ENCODE data around the gene UBQLN4. TPM values are rescaled to one million over a fixed set of nuclear protein-coding genes. Genes with fewer than 3 reads are reported as not detected.
A peak's percentile ranks its signal among the peaks of the same experiment; 100 is the strongest.

UBQLN4 gene
- total RNA-seq, 1 experiment from 2014 or later, result 58.4 TPM

DNA sequence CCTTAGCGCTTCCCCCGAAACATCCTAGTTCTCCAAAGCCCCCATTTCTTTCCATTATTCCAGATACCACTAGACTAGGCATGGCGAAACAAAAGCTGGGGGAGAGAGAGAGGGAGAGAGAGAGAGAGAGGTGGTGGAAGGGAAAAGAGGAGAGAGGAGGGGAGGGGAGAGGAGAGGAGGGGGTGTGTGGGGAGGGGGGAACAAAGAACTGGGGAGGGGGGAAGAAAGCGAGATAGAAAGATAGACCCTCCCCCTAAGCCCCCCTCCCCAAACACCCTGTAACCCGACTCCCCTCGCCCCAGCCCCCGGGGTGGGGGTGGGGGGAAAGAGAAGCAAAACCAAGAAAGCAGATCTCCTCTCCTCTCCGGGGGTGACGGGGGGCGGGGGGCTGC is 28.3 kb upstream of the UBQLN4 start:
- intact Hi-C loops (cut with micrococcal nuclease; ENCODE audit: unreplicated experiment), result loop anchor here (2.0 kb wide), 1 partner anchor 21 kb away; the partner anchor contains the start of gene RAB25
- Histone ChIP-seq H3K27ac (no peak overlapping the region), H3K4me2 (peak overlapping the region; percentile 99), H3K9me3 (ENCODE audit: insufficient read depth, low read depth) (no peaks in the 10 kb centered on the region), H3K4me3 (peak overlapping the region; percentile 100), H2AFZ (peak overlapping the region; percentile 96), H3K9me2 (ENCODE audit: insufficient read depth) (no peaks in the 10 kb centered on the region), H3K4me1 (replicated peaks; ENCODE audit: insufficient read depth) (peaks cover 16% of the 10 kb centered on the region), H3K36me3 (ENCODE audit: low read depth) (no peaks in the 10 kb centered on the region), H3K79me2 (ENCODE audit: low read depth) (no peaks in the 10 kb centered on the region), H3K27me3 (ENCODE audit: insufficient read depth, low read depth) (no peaks in the 10 kb centered on the region), H3F3A (ENCODE audit: insufficient read depth, low read depth) (peaks cover 31% of the 10 kb centered on the region; the same call in 1 of the 2 replicates), H4K20me1 (ENCODE audit: insufficient read depth) (no peaks in the 10 kb centered on the region)
- CTCF ChIA-PET, result interaction anchor here (0.6 kb wide), 3 partner anchors 19 to 224 kb away, joined by 3 to 11 read pairs (median 3); no protein-coding TSS in a partner anchor
- no TSS peak for BruUV-seq (replicated peaks)
- POLR2A ChIA-PET (ENCODE audit: unreplicated experiment), result interaction anchor here (0.6 kb wide), 1 partner anchor 1090 kb away, joined by 10 read pairs; no protein-coding TSS in a partner anchor
- DNase-seq, result no peak
- no peak for TF ChIP-seq EZH2 (IDR thresholded peaks at IDR 0.05; ENCODE audit: low read depth)
- TF ChIP-seq, protein P1, sequence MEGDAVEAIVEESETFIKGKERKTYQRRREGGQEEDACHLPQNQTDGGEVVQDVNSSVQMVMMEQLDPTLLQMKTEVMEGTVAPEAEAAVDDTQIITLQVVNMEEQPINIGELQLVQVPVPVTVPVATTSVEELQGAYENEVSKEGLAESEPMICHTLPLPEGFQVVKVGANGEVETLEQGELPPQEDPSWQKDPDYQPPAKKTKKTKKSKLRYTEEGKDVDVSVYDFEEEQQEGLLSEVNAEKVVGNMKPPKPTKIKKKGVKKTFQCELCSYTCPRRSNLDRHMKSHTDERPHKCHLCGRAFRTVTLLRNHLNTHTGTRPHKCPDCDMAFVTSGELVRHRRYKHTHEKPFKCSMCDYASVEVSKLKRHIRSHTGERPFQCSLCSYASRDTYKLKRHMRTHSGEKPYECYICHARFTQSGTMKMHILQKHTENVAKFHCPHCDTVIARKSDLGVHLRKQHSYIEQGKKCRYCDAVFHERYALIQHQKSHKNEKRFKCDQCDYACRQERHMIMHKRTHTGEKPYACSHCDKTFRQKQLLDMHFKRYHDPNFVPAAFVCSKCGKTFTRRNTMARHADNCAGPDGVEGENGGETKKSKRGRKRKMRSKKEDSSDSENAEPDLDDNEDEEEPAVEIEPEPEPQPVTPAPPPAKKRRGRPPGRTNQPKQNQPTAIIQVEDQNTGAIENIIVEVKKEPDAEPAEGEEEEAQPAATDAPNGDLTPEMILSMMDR (conservative IDR thresholded peaks at IDR 0.05), result no peak

DNA sequence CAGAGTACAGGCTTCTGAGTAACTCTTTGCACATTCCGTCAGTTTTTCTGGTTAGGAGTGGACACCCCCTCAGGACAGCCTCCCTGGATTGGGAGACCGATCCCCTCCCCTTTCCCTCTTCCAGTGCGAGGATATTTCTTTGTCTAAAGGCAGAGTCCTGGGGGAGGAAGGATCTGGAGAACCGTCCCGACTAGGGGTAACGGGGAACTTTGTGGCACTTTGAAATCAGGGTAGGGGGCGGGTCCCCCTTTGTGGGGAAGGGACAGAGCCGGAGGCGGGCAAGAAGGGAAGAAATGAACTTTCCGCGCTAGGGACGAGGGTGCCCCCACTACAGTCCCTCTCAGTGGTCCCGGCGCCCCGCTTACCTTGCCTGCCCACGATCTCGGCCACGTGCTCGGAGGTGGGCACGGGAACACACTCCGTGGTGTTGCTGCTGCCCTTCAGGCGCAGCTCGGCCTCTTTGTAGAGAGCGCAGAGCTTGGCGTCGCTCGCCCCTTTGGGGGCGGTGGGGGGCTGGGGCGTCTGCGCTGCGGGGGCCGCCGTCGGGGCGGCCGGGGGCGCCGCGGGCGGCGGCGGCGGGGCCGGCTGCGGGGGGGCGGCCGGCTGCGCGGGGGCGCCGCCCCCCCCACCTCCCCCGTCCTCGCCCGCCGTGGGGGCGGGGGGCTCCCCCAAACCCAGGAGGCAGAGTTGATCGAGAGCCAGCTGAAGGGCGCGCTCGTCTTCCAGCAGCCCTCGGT is 27.8 kb upstream of the UBQLN4 start:
- no peak overlapping the region for H2AFZ ChIP-seq
- no peaks in the 10 kb centered on the region for H3K9me3 ChIP-seq (ENCODE audit: insufficient read depth, low read depth)
- CTCF ChIA-PET, result interaction anchor here (0.6 kb wide), 2 partner anchors 12 to 61 kb away, joined by 11 read pairs; no protein-coding TSS in a partner anchor
- DNase-seq, result no peak
- peak overlapping the region; percentile 99 for H3K4me2 ChIP-seq
- no peaks in the 10 kb centered on the region for H3K79me2 ChIP-seq (ENCODE audit: low read depth)
- intact Hi-C loops (cut with micrococcal nuclease; ENCODE audit: unreplicated experiment), result no loop called here
- no peaks in the 10 kb centered on the region for H3K36me3 ChIP-seq (ENCODE audit: low read depth)
- H3K4me1 ChIP-seq (replicated peaks; ENCODE audit: insufficient read depth), result peaks cover 10% of the 10 kb centered on the region
- peaks cover 31% of the 10 kb centered on the region; the same call in 1 of the 2 replicates for H3F3A ChIP-seq (ENCODE audit: insufficient read depth, low read depth)
- H3K4me3 ChIP-seq, result peak overlapping the region; percentile 100; the same call in 1 of the 2 replicates
- H3K27ac ChIP-seq, result no peak overlapping the region
- H4K20me1 ChIP-seq (ENCODE audit: insufficient read depth), result no peaks in the 10 kb centered on the region
- BruUV-seq (replicated peaks), result TSS peak; percentile 31
- TF ChIP-seq, protein P1 (conservative IDR thresholded peaks at IDR 0.05), result no peak
- no peak for TF ChIP-seq EZH2 (IDR thresholded peaks at IDR 0.05; ENCODE audit: low read depth)
- H3K27me3 ChIP-seq (ENCODE audit: insufficient read depth, low read depth), result no peaks in the 10 kb centered on the region
- H3K9me2 ChIP-seq (ENCODE audit: insufficient read depth), result no peaks in the 10 kb centered on the region
- POLR2A ChIA-PET (ENCODE audit: unreplicated experiment), result no interaction called here

DNA sequence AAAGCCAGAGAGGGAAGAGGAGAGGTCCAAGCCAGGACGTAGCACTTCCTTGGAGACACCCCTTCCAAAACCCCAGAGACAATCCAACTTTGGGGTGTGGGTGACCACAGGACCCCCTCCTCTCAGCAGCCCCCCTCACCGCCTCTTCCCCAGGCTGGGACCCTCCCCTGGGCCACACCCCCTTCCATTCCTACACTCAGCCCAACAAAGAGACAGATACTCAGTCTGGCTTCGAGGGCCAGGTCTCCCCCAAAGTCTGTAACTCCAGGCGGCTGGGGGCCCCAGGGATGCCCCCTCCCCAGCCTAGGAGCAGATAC is 27.2 kb upstream of the UBQLN4 start:
- CTCF ChIA-PET, result interaction anchor here (0.6 kb wide), 1 partner anchor 13 kb away, joined by 11 read pairs; no protein-coding TSS in a partner anchor
- H3K79me2 ChIP-seq (ENCODE audit: low read depth), result no peaks in the 10 kb centered on the region
- no peaks in the 10 kb centered on the region for H3K9me3 ChIP-seq (ENCODE audit: insufficient read depth, low read depth)
- no peak overlapping the region for H3K4me3 ChIP-seq
- H3K4me1 ChIP-seq (replicated peaks; ENCODE audit: insufficient read depth), result peaks cover 5% of the 10 kb centered on the region; the same call in 1 of the 2 replicates
- TF ChIP-seq EZH2 (IDR thresholded peaks at IDR 0.05; ENCODE audit: low read depth), result no peak
- TF ChIP-seq, protein P1 (conservative IDR thresholded peaks at IDR 0.05), result no peak
- no peak overlapping the region for H2AFZ ChIP-seq
- H3F3A ChIP-seq (ENCODE audit: insufficient read depth, low read depth), result peaks cover 26% of the 10 kb centered on the region; the same call in 1 of the 2 replicates
- H3K9me2 ChIP-seq (ENCODE audit: insufficient read depth), result no peaks in the 10 kb centered on the region
- POLR2A ChIA-PET (ENCODE audit: unreplicated experiment), result no interaction called here
- H3K27me3 ChIP-seq (ENCODE audit: insufficient read depth, low read depth), result no peaks in the 10 kb centered on the region
- intact Hi-C loops (cut with micrococcal nuclease; ENCODE audit: unreplicated experiment), result no loop called here
- BruUV-seq (replicated peaks), result no TSS peak
- no peaks in the 10 kb centered on the region for H3K36me3 ChIP-seq (ENCODE audit: low read depth)
- no peak overlapping the region for H3K27ac ChIP-seq
- H3K4me2 ChIP-seq, result peak overlapping the region; percentile 55
- H4K20me1 ChIP-seq (ENCODE audit: insufficient read depth), result no peaks in the 10 kb centered on the region
- no peak for DNase-seq
